ENCODE data around the gene ZMIZ1. TPM values are rescaled to one million over a fixed set of nuclear protein-coding genes. Genes with fewer than 3 reads are reported as not detected.

ZMIZ1 gene
- polyA plus RNA-seq, 3 donors = 3.3 to 64.6 (median 8.9) TPM

DNA sequence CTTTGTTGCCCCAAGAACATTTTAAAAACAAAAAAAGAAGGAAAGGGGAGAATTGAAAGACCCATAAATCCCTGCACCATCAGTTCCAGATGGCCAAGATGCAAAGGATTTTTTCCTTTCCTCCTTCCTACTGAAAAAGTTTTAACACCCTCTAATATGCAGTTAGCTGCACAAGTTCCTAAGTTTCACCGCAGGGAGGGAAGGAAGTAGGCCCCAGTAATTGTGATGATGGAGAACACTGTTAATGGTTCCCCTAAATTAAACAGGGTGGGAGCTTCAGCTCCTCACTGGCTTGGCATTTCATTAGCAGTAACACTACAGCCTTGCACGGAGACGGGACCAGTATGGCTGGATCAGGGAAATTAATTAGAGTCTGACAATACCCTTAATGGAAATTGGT is 214.8 kb downstream of the ZMIZ1 start:
- H3K4me3 Mint-ChIP-seq = no peak overlapping the region
- Histone ChIP-seq H3K27ac (ENCODE audit: low read depth in 1 of 2, low read length in 2 of 2) (peak overlapping the region in 1 of 2 donors; percentile 98), H3K9ac (ENCODE audit: insufficient read depth, low read length, poor library complexity, severe bottlenecking) (no peak overlapping the region), H3K4me3 (replicated peaks in 1 of 3; ENCODE audit: low read depth in 2 of 3, low read length in 3 of 3) (no peak overlapping the region), H3K4me1 (ENCODE audit: control insufficient read depth in 1 of 2, insufficient read depth in 2 of 2, low read length in 2 of 2) (peaks cover 65 to 67% of the 10 kb centered on the region in 2 donors), H4K20me1 (ENCODE audit: insufficient read depth, low read length) (no peaks in the 10 kb centered on the region), H3K79me2 (ENCODE audit: insufficient read depth, low read length) (peaks cover 13% of the 10 kb centered on the region), H3K36me3 (replicated peaks in 1 of 2; ENCODE audit: control insufficient read depth in 1 of 2, insufficient read depth in 2 of 2, low read length in 2 of 2) (peaks cover 22 to 34% of the 10 kb centered on the region in 2 donors), H2AFZ (ENCODE audit: insufficient read depth, low read depth, low read length, poor library complexity, severe bottlenecking) (no peak overlapping the region), H3K27me3 (ENCODE audit: control insufficient read depth in 2 of 2, insufficient read depth in 2 of 2, low read length in 2 of 2) (no peaks in the 10 kb centered on the region), H3K4me2 (replicated peaks; ENCODE audit: extremely low read depth, low read length, poor library complexity, severe bottlenecking) (peak overlapping the region; percentile 13), H3K9me3 (replicated peaks in 1 of 2; ENCODE audit: control insufficient read depth in 1 of 2, insufficient read depth in 1 of 2, low read length in 2 of 2) (no peaks in the 10 kb centered on the region)
- intact Hi-C loops (cut with micrococcal nuclease) = loop anchor here (2.0 to 10.0 kb wide), 2 partner anchors 15 to 161 kb away; partner anchors contain the start of gene ZCCHC24 (in 1 of the 2)
- H3K36me3 Mint-ChIP-seq = peaks cover 65 to 83% of the 10 kb centered on the region in 2 donors
- H3K4me1 Mint-ChIP-seq = peaks cover 79% of the 10 kb centered on the region
- WGBS (ENCODE audit: insufficient coverage) = no CpG with 5 or more reads among the region's 3 CpGs
- H3K9me3 Mint-ChIP-seq = peaks cover 0 to 3% (median 0%) of the 10 kb centered on the region in 7 donors
- peak in 1 of 3 donors; percentile 54 for DNase-seq
- peaks cover 0 to 6% (median 2%) of the 10 kb centered on the region in 3 donors for H3K27me3 Mint-ChIP-seq (ENCODE audit: low read depth in 3 of 3)
- H3K27ac Mint-ChIP-seq = peak overlapping the region in 5 of 7 donors; percentile 65 to 99 (median 77)
- TF ChIP-seq, protein P1, sequence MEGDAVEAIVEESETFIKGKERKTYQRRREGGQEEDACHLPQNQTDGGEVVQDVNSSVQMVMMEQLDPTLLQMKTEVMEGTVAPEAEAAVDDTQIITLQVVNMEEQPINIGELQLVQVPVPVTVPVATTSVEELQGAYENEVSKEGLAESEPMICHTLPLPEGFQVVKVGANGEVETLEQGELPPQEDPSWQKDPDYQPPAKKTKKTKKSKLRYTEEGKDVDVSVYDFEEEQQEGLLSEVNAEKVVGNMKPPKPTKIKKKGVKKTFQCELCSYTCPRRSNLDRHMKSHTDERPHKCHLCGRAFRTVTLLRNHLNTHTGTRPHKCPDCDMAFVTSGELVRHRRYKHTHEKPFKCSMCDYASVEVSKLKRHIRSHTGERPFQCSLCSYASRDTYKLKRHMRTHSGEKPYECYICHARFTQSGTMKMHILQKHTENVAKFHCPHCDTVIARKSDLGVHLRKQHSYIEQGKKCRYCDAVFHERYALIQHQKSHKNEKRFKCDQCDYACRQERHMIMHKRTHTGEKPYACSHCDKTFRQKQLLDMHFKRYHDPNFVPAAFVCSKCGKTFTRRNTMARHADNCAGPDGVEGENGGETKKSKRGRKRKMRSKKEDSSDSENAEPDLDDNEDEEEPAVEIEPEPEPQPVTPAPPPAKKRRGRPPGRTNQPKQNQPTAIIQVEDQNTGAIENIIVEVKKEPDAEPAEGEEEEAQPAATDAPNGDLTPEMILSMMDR (IDR thresholded peaks at IDR 0.05) = no peak

DNA sequence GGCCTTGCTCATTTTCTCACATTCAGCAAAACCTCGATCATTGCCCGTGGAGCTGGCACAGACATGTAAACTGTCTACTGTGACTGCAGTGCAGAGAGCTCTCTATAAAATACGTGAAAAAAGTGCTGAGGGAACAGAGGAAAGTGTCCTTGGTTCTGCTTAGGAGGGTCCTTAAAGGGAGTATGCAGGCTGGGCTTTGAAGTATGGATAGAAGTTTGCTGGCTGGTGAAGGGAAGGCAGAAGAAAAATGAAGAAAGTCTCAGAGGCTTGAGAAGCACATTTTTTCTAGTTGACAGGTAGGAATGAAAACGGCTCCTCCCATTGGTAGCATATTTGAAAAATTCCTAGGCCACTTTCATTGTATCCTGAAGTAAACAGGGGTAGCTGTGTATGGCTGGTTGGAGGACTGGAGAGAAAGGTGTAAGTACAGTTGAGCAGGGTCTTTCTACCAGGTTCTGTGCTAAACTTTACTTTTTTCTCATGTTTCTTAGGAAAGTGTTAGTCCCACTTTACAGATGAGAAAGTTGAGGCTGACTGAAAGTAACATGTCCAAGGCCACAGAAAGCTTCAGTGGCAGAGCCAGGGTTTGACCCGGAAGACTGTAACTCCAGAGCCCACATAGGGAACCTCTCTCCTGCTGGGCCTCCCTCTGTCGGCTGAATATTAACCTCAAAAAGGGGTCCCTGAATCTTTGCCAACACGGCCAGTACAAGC is 215.5 kb downstream of the ZMIZ1 start:
- Histone ChIP-seq H3K9ac (ENCODE audit: insufficient read depth, low read length, poor library complexity, severe bottlenecking) (peak overlapping the region; percentile 5), H3K4me2 (replicated peaks; ENCODE audit: extremely low read depth, low read length, poor library complexity, severe bottlenecking) (no peak overlapping the region), H3K9me3 (replicated peaks in 1 of 2; ENCODE audit: control insufficient read depth in 1 of 2, insufficient read depth in 1 of 2, low read length in 2 of 2) (no peaks in the 10 kb centered on the region), H3K4me1 (ENCODE audit: control insufficient read depth in 1 of 2, insufficient read depth in 2 of 2, low read length in 2 of 2) (peaks cover 65 to 70% of the 10 kb centered on the region in 2 donors), H3K79me2 (ENCODE audit: insufficient read depth, low read length) (peaks cover 13% of the 10 kb centered on the region), H4K20me1 (ENCODE audit: insufficient read depth, low read length) (no peaks in the 10 kb centered on the region), H3K27ac (ENCODE audit: low read depth in 1 of 2, low read length in 2 of 2) (peak overlapping the region; percentile 98), H3K36me3 (replicated peaks in 1 of 2; ENCODE audit: control insufficient read depth in 1 of 2, insufficient read depth in 2 of 2, low read length in 2 of 2) (peaks cover 29 to 40% of the 10 kb centered on the region in 2 donors), H3K4me3 (replicated peaks in 1 of 3; ENCODE audit: low read depth in 2 of 3, low read length in 3 of 3) (no peak overlapping the region), H3K27me3 (ENCODE audit: control insufficient read depth in 2 of 2, insufficient read depth in 2 of 2, low read length in 2 of 2) (no peaks in the 10 kb centered on the region), H2AFZ (ENCODE audit: insufficient read depth, low read depth, low read length, poor library complexity, severe bottlenecking) (no peak overlapping the region)
- no peak for DNase-seq
- Mint-ChIP-seq H3K4me1 (peaks cover 83% of the 10 kb centered on the region), H3K27ac (peak overlapping the region in 6 of 7 donors; percentile 25 to 99 (median 98)), H3K9me3 (peaks cover 0 to 2% (median 0%) of the 10 kb centered on the region in 7 donors), H3K27me3 (ENCODE audit: low read depth in 3 of 3) (peaks cover 0 to 6% (median 2%) of the 10 kb centered on the region in 3 donors), H3K4me3 (peak overlapping the region in 1 of 2 donors; percentile 11), H3K36me3 (peaks cover 68 to 86% of the 10 kb centered on the region in 2 donors)
- WGBS (ENCODE audit: insufficient coverage) = 64% methylated on average over 3 of the region's 7 CpGs
- TF ChIP-seq, protein P1 (IDR thresholded peaks at IDR 0.05) = no peak
- intact Hi-C loops (cut with micrococcal nuclease) = loop anchor here in 1 of 2 donors (10.0 kb wide), 1 partner anchor 160 kb away; the partner anchor contains the start of gene ZCCHC24
